Fibroblast of pulmonary artery (primary cell): ENCODE results near the gene UTS2.

ENCODE experiments used
- DNase-seq: peaks from one replicate; pipeline ENCODE4 v3.0.0-alpha.2; 2010; ENCODE audit warnings: low read depth
- H3K4me3 ChIP-seq: replicated peaks from 2 replicates; pipeline ENCODE4 v1.5.1; 2011; ENCODE audit warnings: low read depth, mild to moderate bottlenecking, control low read depth, low read length, moderate library complexity
- CTCF ChIP-seq: IDR thresholded peaks from 2 replicates; pipeline ENCODE4 v1.5.1; 2011; ENCODE audit warnings: mild to moderate bottlenecking, control low read depth, low read length, inconsistent platforms; ENCODE audit errors: missing control alignments

Gene UTS2

GRCh38 chr1:7863756-7864328, 11.0 kb upstream of the UTS2 start:
- no peak for DNase-seq
- H3K4me3 ChIP-seq = no peak overlapping the region
- TF ChIP-seq CTCF = no peak

- TF ChIP-seq CTCF = no peak
- H3K4me3 ChIP-seq = no peak overlapping the region
- DNase-seq = no peak
Observed at GRCh38 chr1:7862211-7863060, 9.6 kb upstream of the UTS2 start.

GRCh38 chr1:7861452-7861851, 8.6 kb upstream of the UTS2 start:
- TF ChIP-seq CTCF = no peak
- no peak overlapping the region for H3K4me3 ChIP-seq
- DNase-seq = no peak

GRCh38 chr1:7860130-7860529, 7.3 kb upstream of the UTS2 start:
- DNase-seq = no peak
- TF ChIP-seq CTCF = no peak
- no peak overlapping the region for H3K4me3 ChIP-seq

- no peak overlapping the region for H3K4me3 ChIP-seq
- no peak for TF ChIP-seq CTCF
- no peak for DNase-seq
Observed at GRCh38 chr1:7859406-7859805, 6.5 kb upstream of the UTS2 start.

- no peak for DNase-seq
- H3K4me3 ChIP-seq = no peak overlapping the region
- TF ChIP-seq CTCF = no peak
Observed at GRCh38 chr1:7857985-7858384, 5.1 kb upstream of the UTS2 start.

- no peak overlapping the region for H3K4me3 ChIP-seq
- DNase-seq = no peak
- no peak for TF ChIP-seq CTCF
Observed at GRCh38 chr1:7857000-7857399, 4.1 kb upstream of the UTS2 start.
